Stomach (tissue), 4 donors: Measurements from ENCODE around the gene PKNOX2.

Experiments
- POLR2A ChIP-seq, 4 donors: fragments of 450-650 bp; IDR thresholded peaks; one replicate each; pipeline ENCODE4 v1.6.1; 2016; ENCODE audit warnings: antibody characterized with exemption in 4 of 4, control low read depth in 2 of 4, mild to moderate bottlenecking in 1 of 4, moderate library complexity in 1 of 4
- TF ChIP-seq, protein P1 (sequence below), 7 experiments: fragments of 450-650 bp in 4 of 7; fragments of 200-600 bp in 3 of 7; sonication (generic) in 3 of 7; IDR thresholded peaks; one replicate each; pipeline ENCODE4 v1.5.1; 2016 to 2019; ENCODE audit warnings: antibody characterized with exemption in 7 of 7, control low read depth in 2 of 7, mild to moderate bottlenecking in 1 of 7

DNA sequence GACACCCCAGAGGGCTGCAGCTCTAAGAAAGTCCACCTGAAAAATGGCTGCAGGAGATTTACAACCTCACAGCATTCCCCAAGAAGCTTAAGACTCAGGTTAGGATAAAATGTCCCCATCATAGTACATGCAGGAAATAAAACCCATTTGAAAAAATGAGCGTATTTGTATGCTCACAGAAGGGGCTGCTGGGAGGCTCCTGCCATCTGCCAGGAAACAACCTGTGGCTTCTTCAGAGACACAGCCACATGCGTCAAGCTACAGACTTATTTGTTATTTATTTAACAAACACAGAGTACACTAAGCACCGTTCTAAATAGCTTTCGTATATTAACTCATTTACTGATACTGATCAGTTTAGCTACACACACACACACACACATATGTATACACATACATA lies 258.1 kb downstream of the PKNOX2 start:
- TF ChIP-seq POLR2A (IDR thresholded peaks at IDR 0.05) = no peak
- TF ChIP-seq, protein P1, sequence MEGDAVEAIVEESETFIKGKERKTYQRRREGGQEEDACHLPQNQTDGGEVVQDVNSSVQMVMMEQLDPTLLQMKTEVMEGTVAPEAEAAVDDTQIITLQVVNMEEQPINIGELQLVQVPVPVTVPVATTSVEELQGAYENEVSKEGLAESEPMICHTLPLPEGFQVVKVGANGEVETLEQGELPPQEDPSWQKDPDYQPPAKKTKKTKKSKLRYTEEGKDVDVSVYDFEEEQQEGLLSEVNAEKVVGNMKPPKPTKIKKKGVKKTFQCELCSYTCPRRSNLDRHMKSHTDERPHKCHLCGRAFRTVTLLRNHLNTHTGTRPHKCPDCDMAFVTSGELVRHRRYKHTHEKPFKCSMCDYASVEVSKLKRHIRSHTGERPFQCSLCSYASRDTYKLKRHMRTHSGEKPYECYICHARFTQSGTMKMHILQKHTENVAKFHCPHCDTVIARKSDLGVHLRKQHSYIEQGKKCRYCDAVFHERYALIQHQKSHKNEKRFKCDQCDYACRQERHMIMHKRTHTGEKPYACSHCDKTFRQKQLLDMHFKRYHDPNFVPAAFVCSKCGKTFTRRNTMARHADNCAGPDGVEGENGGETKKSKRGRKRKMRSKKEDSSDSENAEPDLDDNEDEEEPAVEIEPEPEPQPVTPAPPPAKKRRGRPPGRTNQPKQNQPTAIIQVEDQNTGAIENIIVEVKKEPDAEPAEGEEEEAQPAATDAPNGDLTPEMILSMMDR (IDR thresholded peaks at IDR 0.05) = no peak
